ENCODE results near the gene RHBDL1. TPM values are rescaled to one million over a fixed set of nuclear protein-coding genes. Genes with fewer than 3 reads are reported as not detected.
A peak's percentile ranks its signal among the peaks of the same experiment; 100 is the strongest.

The RHBDL1 gene
- total RNA-seq, 1 experiment from 2014 or later, result 0.80 TPM

GRCh38 chr16:672851-673250 is 2.6 kb upstream of the RHBDL1 start:
- DNase-seq (ENCODE audit: low read depth), result no peak

- no peak for DNase-seq (ENCODE audit: low read depth)
Observed at GRCh38 chr16:673399-673991, 2.0 kb upstream of the RHBDL1 start.

GRCh38 chr16:674214-674881 is 1.1 kb upstream of the RHBDL1 start:
- no peak for DNase-seq (ENCODE audit: low read depth)

- DNase-seq (ENCODE audit: low read depth), result no peak
Observed at GRCh38 chr16:675884-676564, 553 bp downstream of the RHBDL1 start.

GRCh38 chr16:676565-676902 is 1.1 kb downstream of the RHBDL1 start:
- DNase-seq (ENCODE audit: low read depth), result no peak

- no peak for DNase-seq (ENCODE audit: low read depth)
Observed at GRCh38 chr16:676913-677312, 1.4 kb downstream of the RHBDL1 start.

GRCh38 chr16:677316-678190 is 2.1 kb downstream of the RHBDL1 start:
- no peak for DNase-seq (ENCODE audit: low read depth)

- DNase-seq (ENCODE audit: low read depth), result no peak
Observed at GRCh38 chr16:678209-678857, 2.9 kb downstream of the RHBDL1 start.

- no peak for DNase-seq (ENCODE audit: low read depth)
Observed at GRCh38 chr16:678858-679813, 3.7 kb downstream of the RHBDL1 start.

- peak; percentile 77 for DNase-seq (ENCODE audit: low read depth)
Observed at GRCh38 chr16:679814-680624, 4.5 kb downstream of the RHBDL1 start, which contains the start of gene STUB1. STUB1 (plus strand) TSS chr16:680410; CDS start chr16:680526, 116 bp downstream.

GRCh38 chr16:680625-680945 is 5.1 kb downstream of the RHBDL1 start:
- DNase-seq (ENCODE audit: low read depth), result no peak

GRCh38 chr16:680967-681745 is 5.7 kb downstream of the RHBDL1 start:
- peak; percentile 48 for DNase-seq (ENCODE audit: low read depth)

- peak; percentile 65 for DNase-seq (ENCODE audit: low read depth)
Observed at GRCh38 chr16:681746-682427, 6.4 kb downstream of the RHBDL1 start.

GRCh38 chr16:682493-683395 is 7.3 kb downstream of the RHBDL1 start:
- DNase-seq (ENCODE audit: low read depth), result no peak

- no peak for DNase-seq (ENCODE audit: low read depth)
Observed at GRCh38 chr16:683396-684070, 8.1 kb downstream of the RHBDL1 start.

GRCh38 chr16:684071-684794 is 8.8 kb downstream of the RHBDL1 start, which contains the start of gene JMJD8:
JMJD8 (minus strand) TSS chr16:684334; CDS start chr16:684319, 15 bp downstream.
- DNase-seq (ENCODE audit: low read depth), result peak; percentile 93
